HS-5 (cell line): ENCODE results near the gene SRSF3.
"Not testable (repeated sequence)": the region's sequence is repeated elsewhere in the genome, so short reads cannot be mapped to it uniquely, and the experiment has no call there.

ENCODE experiments used
- DNase-seq: peaks from one replicate; pipeline ENCODE4 v3.0.0-alpha.2; 2012; ENCODE audit warnings: low read depth

The SRSF3 gene

GRCh38 chr6:36594029-36594815, at the start of gene SRSF3:
Gene SRSF3 (plus strand): TSS chr6:36594362. CDS start chr6:36596763, 2,401 bp downstream.
- peak; percentile 93 for DNase-seq

DNA sequence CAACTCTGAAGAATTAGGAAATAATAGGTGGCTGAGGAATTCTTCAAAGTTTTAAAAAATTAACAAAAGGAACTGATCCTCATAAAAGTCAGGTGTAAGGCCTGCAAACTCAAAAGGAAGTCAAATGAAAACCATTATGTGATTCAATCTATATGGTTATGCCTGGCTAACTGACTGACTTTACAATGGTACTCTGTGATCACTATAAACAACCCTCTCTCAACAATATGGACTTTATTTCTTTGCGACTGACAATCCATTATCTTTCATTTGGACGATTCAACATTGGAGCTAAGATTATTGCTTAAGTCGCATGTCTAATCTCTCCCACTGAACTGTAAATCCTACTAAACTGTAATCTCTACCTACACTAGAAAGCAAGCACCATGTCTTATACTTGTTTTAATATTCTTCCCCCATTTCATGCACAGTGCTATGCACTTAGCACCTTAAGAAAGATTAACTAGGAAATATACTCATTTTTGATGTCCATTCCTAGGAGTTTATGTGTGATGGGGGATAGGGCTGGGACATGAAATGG, 48.3 kb upstream of the SRSF3 start:
- no peak for DNase-seq

DNA sequence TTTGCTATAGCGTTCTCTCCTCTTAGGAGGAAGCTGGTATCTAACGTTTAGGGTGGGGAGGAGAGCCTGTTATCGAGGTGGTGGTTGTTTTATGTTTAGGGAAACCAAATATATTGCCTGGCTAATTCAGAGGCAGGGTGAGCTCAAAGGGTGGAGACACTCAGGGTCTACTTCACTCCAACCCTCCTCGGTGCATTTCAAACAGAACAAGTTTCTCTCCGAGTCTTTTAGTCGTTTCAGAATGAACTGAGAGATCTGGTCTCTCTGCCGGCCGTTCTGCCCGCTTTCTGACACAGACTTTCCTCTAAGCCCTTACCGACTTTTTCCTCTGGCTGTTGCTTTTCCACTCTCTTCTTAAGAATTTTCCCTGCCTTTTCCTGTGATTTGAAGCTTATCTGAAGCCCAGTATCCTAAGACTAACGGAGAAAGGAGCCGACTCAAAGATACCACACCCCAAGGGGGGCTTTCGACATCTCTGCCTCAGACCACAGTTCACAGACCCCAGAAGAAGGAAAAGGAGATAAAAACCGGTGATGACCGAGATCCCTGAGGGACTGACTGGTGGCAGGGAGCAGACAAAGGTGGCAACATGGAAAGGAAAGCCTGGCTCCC, 47.7 kb upstream of the SRSF3 start:
- no peak for DNase-seq

- peak; percentile 60 for DNase-seq
Measured at GRCh38 chr6:36546920-36547645, 47.1 kb upstream of the SRSF3 start, which contains the start of gene STK38. Gene STK38 (minus strand): TSS chr6:36547479. CDS start chr6:36540202, 7,277 bp downstream.

- DNase-seq, result no peak
Measured at GRCh38 chr6:36547646-36548400, 46.3 kb upstream of the SRSF3 start.

- DNase-seq, result no peak
Measured at GRCh38 chr6:36548401-36548743, 45.8 kb upstream of the SRSF3 start.

DNA sequence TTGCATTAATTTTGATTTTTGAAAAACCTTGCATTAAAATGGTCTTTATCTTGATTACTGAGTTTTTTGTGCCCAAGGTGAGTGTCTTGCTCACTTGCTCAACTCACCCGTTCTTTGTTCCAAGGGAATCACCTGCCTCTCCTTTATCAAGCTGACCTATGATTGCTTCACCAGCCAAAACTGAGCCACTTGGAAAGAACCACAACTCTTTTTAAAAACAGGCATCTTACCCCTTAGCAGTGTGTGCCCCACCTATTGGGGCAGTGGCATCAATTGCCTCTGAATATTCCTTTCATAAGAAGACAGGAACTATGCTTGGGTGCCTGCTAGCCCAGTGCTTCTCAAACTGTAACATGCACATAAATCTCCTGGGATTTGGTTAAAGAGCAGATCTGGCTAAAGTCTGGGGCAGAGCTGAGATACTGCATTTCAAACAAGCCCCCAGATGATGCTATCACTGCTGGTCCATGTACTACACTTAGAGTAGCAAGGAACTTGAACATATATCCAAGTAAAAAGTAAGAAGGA, 43.6 kb upstream of the SRSF3 start:
- no peak for DNase-seq

DNA sequence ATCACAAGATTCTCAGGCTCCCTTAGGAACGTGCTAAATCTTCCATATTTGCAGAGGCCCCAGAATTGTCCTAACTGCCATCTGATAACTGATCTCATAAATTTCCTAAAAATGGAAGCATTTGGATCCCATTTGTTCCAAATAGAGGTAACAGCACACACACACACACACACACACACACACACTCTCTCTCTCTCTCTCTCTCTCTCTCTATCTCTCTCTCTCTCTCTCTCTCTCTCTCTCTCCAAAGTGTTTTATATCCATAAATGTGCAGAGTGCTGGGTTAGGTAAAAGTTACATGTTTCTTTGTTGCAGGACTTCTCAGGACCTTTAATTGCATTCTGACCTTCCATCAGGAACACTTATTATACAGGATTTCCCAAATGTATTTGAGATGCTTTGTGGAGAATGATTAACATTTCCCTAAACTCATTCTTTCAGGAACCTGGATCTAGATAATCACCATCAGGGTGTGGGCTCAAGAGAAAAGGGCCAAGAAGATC, 38.4 kb upstream of the SRSF3 start:
- no peak for DNase-seq

GRCh38 chr6:36556281-36556680, 37.9 kb upstream of the SRSF3 start:
- DNase-seq, result no peak

GRCh38 chr6:36559011-36559793, 35.0 kb upstream of the SRSF3 start:
- no peak for DNase-seq

- no peak for DNase-seq
Measured at GRCh38 chr6:36560822-36561221, 33.3 kb upstream of the SRSF3 start.

GRCh38 chr6:36563237-36563927, 30.8 kb upstream of the SRSF3 start:
- DNase-seq, result no peak

DNA sequence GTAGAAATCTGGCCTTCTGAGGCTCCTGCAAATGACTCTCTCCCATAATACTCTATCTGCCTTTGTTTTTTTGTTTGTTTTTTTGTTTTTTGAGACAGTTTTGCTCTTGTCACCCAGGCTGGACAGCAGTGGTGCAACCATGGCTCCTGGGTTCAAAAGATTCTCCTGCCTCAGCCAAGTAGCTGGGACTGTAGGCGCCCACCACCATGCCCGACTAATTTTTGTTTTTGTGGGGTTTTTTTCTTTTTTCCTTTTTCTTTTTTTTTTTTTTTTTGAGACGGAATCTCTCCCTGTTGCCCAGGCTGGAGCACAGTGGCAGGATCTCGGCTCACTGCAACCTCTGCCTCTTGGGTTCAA, 30.3 kb upstream of the SRSF3 start:
- no peak for DNase-seq

- DNase-seq, result no peak
Measured at GRCh38 chr6:36566418-36566905, 27.7 kb upstream of the SRSF3 start.

DNA sequence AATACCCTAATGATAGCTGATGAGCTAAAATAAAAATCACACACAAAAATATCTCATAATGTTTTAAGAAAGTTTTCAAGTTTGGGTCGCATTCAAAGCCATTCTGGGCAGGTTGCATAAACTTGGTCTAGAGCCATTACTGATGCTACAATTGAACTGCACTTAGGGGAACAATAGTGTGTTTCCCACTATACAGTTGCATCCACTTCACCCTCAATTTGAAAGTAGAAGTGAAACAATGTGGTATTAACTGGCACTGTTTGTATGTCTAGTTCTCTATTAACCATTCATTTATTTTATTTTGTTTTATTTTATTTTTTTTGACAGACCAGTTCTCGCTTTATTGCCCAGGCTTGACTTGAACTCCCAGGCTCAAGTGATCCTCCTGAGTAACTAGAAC, 23.9 kb upstream of the SRSF3 start:
- no peak for DNase-seq

DNA sequence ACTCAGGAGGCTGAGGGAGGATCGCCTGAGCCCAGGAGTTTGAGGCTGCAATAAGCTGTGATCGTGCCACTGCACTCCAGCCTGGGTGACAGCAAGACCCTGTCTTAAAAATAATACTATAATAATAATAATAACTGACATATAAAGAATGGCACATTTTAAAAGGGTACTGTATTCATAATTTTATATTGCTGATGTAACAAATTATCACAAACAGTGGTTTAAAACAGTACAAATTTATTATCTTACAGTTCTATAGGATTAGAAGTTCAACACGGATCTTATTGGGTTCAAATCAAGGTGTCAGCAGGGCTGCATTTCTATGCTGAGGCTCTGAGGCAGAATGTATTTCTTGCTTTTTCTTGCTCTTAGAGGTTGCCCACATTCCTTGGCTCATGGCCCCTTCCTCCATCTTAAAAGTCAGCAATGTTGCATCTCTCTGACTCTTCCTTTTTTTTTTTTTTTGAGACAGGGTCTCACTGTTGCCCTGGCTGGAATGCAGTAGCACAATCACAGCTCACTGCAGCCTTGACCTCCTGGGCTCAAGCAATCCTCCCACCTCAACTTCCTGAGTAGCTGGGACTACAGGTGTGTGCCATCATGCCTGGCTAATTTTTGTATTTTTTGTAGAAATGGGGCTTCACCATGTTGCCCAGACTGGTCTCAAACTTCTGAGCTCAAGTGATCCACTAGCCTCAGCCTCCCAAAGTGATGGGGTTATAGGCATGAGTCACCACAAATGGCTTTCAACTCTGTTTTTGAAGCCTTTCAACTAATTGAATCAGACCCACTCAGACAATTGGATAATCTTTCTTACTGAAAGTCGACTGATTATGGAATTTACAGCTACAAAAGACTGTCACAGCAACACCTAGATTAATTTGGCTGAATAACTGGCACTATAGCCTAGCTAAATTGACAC, 22.8 kb upstream of the SRSF3 start:
- DNase-seq, result no peak

DNA sequence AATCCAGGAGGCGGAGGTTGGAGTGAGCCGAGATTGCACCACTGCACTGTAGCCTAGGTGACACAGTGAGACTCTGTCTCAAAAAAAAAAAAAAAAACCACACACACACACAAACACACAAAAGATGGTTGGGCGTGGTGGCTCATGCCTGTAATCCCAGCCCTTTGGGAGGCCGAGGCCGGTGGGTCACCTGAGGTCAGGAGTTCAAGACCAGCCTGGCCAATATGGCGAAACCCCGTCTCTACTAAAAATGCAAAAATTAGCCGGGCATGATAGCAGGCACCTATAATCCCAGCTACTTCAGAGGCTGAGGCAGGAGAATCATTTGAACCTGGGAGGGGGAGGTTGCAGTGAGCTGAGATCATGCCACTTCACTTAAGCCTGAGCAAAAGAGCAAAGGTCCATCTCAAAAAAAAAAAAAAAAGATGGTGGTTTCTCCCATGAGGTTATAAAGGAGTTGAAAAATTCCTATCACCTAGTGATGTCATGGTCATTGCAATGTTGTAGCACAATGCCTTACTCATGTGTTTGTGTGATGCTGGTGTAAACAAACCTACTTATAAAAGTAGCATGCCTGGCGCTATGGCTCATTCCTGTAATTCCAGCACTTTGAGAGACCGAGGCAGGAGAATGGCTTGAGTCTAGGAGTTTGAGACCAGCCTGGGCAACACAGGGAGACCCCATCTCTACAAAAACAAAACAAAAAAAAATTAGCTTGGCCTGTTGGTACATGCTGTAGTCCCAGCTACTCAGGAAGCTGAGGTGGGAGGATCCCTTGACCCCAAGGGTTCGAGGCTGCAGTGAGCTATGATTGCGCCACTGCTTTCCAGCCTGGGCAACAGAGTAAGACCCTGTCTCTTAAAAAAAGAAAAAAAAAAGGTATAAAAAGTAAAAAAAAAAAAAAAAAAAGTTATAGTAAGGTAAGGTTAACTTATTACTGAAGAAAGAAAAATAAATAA, 21.5 kb upstream of the SRSF3 start:
- not testable (repeated sequence) for DNase-seq

DNA sequence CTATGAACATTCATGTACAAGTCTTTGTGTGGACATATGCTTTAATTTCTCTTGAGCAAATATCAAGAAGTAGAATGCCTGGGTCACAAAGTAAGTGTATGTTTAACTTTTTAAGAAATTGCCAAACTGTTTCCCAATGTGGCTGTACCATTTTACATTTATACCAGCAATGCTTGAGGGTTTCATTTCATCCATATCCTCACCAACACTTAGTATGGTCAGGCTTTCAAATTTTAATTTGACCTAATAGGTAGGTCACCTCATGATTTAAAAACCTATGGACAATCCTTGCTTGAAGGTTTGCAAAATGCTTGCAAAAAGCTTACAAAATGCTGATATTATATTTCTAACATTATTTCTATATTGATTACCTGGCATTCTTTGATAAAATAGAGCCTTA, 19.5 kb upstream of the SRSF3 start:
- no peak for DNase-seq
